Stomach (tissue), 9 donors: ENCODE data around the gene SOS1. TPM values are rescaled to one million over a fixed set of nuclear protein-coding genes. Genes with fewer than 3 reads are reported as not detected.
A peak's percentile ranks its signal among the peaks of the same experiment; 100 is the strongest.

Source experiments
- DNase-seq, 2 donors: peaks; one replicate each; pipeline versions ENCODE4 v3.0.0 to v3.0.0-alpha.2; 2013 to 2019
- H3K27ac ChIP-seq, 5 donors: fragments of 200-600 bp in 4 of 5; sonication (generic) in 4 of 5; one replicate each; pipeline ENCODE4 v1.5.1; 2013 to 2019; ENCODE audit warnings: mild to moderate bottlenecking in 1 of 5, moderate library complexity in 1 of 5
- H3K27me3 ChIP-seq, 3 donors: fragments of 200-600 bp; sonication (generic); one replicate each; pipeline ENCODE4 v1.5.1; 2017 to 2019; ENCODE audit warnings: mixed run types in 1 of 3
- H3K36me3 ChIP-seq, 4 donors: fragments of 200-600 bp; sonication (generic); 1 replicate in 3 of 4; 2 replicates in 1 of 4; pipeline ENCODE4 v1.5.1; 2016 to 2019
- H3K4me1 ChIP-seq, 4 donors: fragments of 200-600 bp; sonication (generic); one replicate each; pipeline ENCODE4 v1.5.1; 2016 to 2019
- H3K4me3 ChIP-seq, 4 donors: fragments of 200-600 bp; sonication (generic) in 3 of 4; one replicate each; pipeline ENCODE4 v1.5.1; 2016 to 2019; ENCODE audit warnings: mild to moderate bottlenecking in 1 of 4
- H3K9me3 ChIP-seq, 4 donors: fragments of 200-600 bp; sonication (generic); one replicate each; pipeline ENCODE4 v1.5.1; 2016 to 2019
- CTCF ChIP-seq, 7 experiments: fragments of 450-650 bp in 4 of 7; fragments of 200-600 bp in 3 of 7; sonication (generic) in 3 of 7; IDR thresholded peaks; one replicate each; pipeline ENCODE4 v1.5.1; 2016 to 2019; ENCODE audit warnings: antibody characterized with exemption in 7 of 7, control low read depth in 2 of 7, mild to moderate bottlenecking in 1 of 7
- EP300 ChIP-seq: sonication (generic); formaldehyde crosslinking; IDR thresholded peaks from one replicate; pipeline ENCODE4 v1.6.1; 2017; ENCODE audit warnings: antibody characterized with exemption
- POLR2A ChIP-seq, 4 donors: fragments of 450-650 bp; IDR thresholded peaks; one replicate each; pipeline ENCODE4 v1.6.1; 2016; ENCODE audit warnings: antibody characterized with exemption in 4 of 4, control low read depth in 2 of 4, mild to moderate bottlenecking in 1 of 4, moderate library complexity in 1 of 4
- POLR2AphosphoS5 ChIP-seq, 3 donors: sonication (generic); formaldehyde crosslinking; IDR thresholded peaks; one replicate each; pipeline ENCODE4 v1.6.1; 2016; ENCODE audit warnings: antibody characterized with exemption in 3 of 3
- WGBS, 5 donors: extraction: QIAGEN DNeasy Blood & Tissue Kit in 3 of 5; methylation state at CpG; one replicate each; pipeline versions ENCODE4 v1.1.5 to v1.1.7; 2013 to 2018; 5-methylcytosine and 5-hydroxymethylcytosine counted together
- intact Hi-C: fragments of 100-400 bp; cut with DNase I; formaldehyde crosslinking; loops from one replicate; pipeline ENCODE4 v1.15.1; 2023; ENCODE audit warnings: low total_unique reads
- polyA plus RNA-seq, 3 donors: library from polyadenylated mRNA; stranded (reverse); fragments of 200-250 nt; gene quantifications; one replicate each; pipeline ENCODE4 v1.2.3, GENCODE V29; 2013
- total RNA-seq, 5 donors: library from RNA; depleted of rRNA; stranded (reverse); fragments of >200 nt; gene quantifications; one replicate each; pipeline versions ENCODE4 v1.1.0 to v1.2.3, GENCODE V29; 2014 to 2016
- donor health status: healthy with polysubstance abuse.
- donor health status: Bipolar disorder and iron deficiency.
- donor health status: healthy.

Gene SOS1
- total and polyA plus RNA-seq, 8 donors = 4.5 to 46.4 (median 19.2) TPM

- WGBS, 5 donors = 4 to 6% (median 5%) methylated on average over 6 of the region's 6 CpGs
- peaks cover 40 to 82% (median 51%) of the 10 kb centered on the region in 4 donors for H3K4me1 ChIP-seq
- H3K27ac ChIP-seq = peak overlapping the region in 4 of 5 donors; percentile 95 to 98 (median 98)
These were observed 1.9 kb downstream of the SOS1 start for GRCh38 chr2:39118786-39119499.

GRCh38 chr2:39115556-39115955 is 5.3 kb downstream of the SOS1 start:
- intact Hi-C loops = no loop called here
- Histone ChIP-seq H3K27ac (no peak overlapping the region), H3K36me3 (peaks cover 3 to 25% (median 15%) of the 10 kb centered on the region in 4 donors), H3K4me1 (peaks cover 14 to 85% (median 32%) of the 10 kb centered on the region in 4 donors), H3K9me3 (no peaks in the 10 kb centered on the region), H3K4me3 (no peak overlapping the region), H3K27me3 (no peaks in the 10 kb centered on the region)
- no peak for DNase-seq
- WGBS, 5 donors = 89 to 100% (median 94%) methylated on average over 1 of the region's 1 CpG
- no peak for TF ChIP-seq POLR2AphosphoS5 (IDR thresholded peaks at IDR 0.05)
- TF ChIP-seq EP300 = no peak
- TF ChIP-seq POLR2A (IDR thresholded peaks at IDR 0.05) = no peak
- no peak for TF ChIP-seq CTCF (IDR thresholded peaks at IDR 0.05)

More at GRCh38 chr2:39118786-39119499, 1.9 kb downstream of the SOS1 start:
- Histone ChIP-seq H3K4me3 (peak overlapping the region; percentile 83 to 97 (median 86)), H3K9me3 (no peaks in the 10 kb centered on the region), H3K27me3 (no peaks in the 10 kb centered on the region), H3K36me3 (peaks cover 0 to 4% (median 0%) of the 10 kb centered on the region in 4 donors)
- TF ChIP-seq CTCF (IDR thresholded peaks at IDR 0.05) (no peak), POLR2A (IDR thresholded peaks at IDR 0.05) (no peak), POLR2AphosphoS5 (IDR thresholded peaks at IDR 0.05) (no peak), EP300 (no peak)
- DNase-seq = no peak
- intact Hi-C loops = no loop called here

- Histone ChIP-seq H3K4me1 (peaks cover 14 to 93% (median 36%) of the 10 kb centered on the region in 4 donors), H3K27me3 (no peaks in the 10 kb centered on the region), H3K36me3 (peaks cover 3 to 25% (median 15%) of the 10 kb centered on the region in 4 donors), H3K4me3 (no peak overlapping the region), H3K27ac (no peak overlapping the region), H3K9me3 (no peaks in the 10 kb centered on the region)
- 95 to 99% (median 96%) methylated on average over 3 of the region's 3 CpGs for WGBS, 5 donors
- no peak for DNase-seq
- intact Hi-C loops = no loop called here
- TF ChIP-seq CTCF (IDR thresholded peaks at IDR 0.05) (no peak), POLR2A (IDR thresholded peaks at IDR 0.05) (no peak), EP300 (no peak), POLR2AphosphoS5 (IDR thresholded peaks at IDR 0.05) (no peak)
These were observed 6.1 kb downstream of the SOS1 start for GRCh38 chr2:39114771-39115170.

GRCh38 chr2:39109537-39109936 is 11.3 kb downstream of the SOS1 start:
- WGBS, 5 donors = 67 to 100% (median 87%) methylated on average over 1 of the region's 1 CpG
- Histone ChIP-seq H3K36me3 (peaks cover 3 to 20% (median 15%) of the 10 kb centered on the region in 4 donors), H3K4me3 (no peak overlapping the region), H3K9me3 (no peaks in the 10 kb centered on the region), H3K27me3 (no peaks in the 10 kb centered on the region), H3K4me1 (peaks cover 0 to 77% (median 26%) of the 10 kb centered on the region in 4 donors), H3K27ac (no peak overlapping the region)
- intact Hi-C loops = no loop called here
- TF ChIP-seq POLR2A (IDR thresholded peaks at IDR 0.05) (no peak), CTCF (IDR thresholded peaks at IDR 0.05) (no peak), POLR2AphosphoS5 (IDR thresholded peaks at IDR 0.05) (no peak), EP300 (no peak)
- no peak for DNase-seq
